Measurements from ENCODE around the gene ZBTB38.

DNA sequence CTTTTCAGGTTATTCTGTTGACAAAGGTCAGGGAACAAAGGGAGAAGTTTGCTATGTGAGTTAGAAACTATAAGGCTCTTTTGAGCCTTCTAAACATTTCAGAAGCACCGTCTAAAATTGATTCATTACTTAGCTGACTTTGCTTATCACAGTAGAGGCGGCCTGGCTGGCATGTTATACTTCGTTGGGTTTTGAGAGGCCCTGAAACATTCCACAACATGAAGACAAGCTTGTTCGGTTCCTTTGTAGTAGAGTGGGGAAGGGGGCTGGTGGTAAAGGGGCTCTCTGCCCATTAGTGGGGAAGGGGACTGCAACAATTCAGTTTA is 23.6 kb downstream of the ZBTB38 start:
- TF ChIP-seq, protein P1, sequence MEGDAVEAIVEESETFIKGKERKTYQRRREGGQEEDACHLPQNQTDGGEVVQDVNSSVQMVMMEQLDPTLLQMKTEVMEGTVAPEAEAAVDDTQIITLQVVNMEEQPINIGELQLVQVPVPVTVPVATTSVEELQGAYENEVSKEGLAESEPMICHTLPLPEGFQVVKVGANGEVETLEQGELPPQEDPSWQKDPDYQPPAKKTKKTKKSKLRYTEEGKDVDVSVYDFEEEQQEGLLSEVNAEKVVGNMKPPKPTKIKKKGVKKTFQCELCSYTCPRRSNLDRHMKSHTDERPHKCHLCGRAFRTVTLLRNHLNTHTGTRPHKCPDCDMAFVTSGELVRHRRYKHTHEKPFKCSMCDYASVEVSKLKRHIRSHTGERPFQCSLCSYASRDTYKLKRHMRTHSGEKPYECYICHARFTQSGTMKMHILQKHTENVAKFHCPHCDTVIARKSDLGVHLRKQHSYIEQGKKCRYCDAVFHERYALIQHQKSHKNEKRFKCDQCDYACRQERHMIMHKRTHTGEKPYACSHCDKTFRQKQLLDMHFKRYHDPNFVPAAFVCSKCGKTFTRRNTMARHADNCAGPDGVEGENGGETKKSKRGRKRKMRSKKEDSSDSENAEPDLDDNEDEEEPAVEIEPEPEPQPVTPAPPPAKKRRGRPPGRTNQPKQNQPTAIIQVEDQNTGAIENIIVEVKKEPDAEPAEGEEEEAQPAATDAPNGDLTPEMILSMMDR (conservative IDR thresholded peaks at IDR 0.05; ENCODE audit: low read length): no peak
- TF ChIP-seq EZH2phosphoT487 (IDR thresholded peaks at IDR 0.05; ENCODE audit: borderline replicate concordance, low read depth, low read length): no peak

Measured in OCI-LY7 (cell line).